Right lobe of liver (tissue), 4 donors: ENCODE measurements around the gene GNG4.

Experiments
- CTCF ChIP-seq, 4 donors: fragments of 200-600 bp in 3 of 4; fragments of 450-650 bp in 1 of 4; IDR thresholded peaks; one replicate each; pipeline versions ENCODE4 v1.5.1 to v1.8.0; 2016 to 2022; ENCODE audit warnings: antibody characterized with exemption in 4 of 4, mild to moderate bottlenecking in 2 of 4
- POLR2A ChIP-seq: fragments of 450-650 bp; IDR thresholded peaks from one replicate; pipeline ENCODE4 v1.6.1; 2017; ENCODE audit warnings: antibody characterized with exemption, mild to moderate bottlenecking
- donor health status: DM: no; HTN: no; CAD: no.
- donor health status: DM: no; HTN: no; CAD: no.
- donor health status: DM: no; HTN: yes; CAD: no.

DNA sequence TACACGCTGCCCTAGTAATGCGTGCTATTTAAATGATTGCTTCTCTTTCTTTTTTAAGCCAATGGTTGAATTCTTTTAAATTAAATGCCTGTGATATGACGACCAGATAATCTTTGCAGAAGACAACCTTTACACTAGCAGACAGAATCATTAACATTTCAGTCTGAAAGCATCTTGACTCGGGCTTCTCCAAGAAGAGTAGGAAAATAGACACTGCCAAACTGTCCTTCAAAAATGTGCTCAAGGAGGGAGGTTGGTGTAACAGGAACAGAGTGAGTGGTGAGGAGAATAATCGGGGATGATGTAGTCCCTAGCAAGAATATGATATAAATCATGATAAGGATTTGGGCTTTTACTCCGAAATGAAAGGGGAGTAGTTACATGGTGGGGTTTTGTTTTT lies 138.8 kb downstream of the GNG4 start:
- TF ChIP-seq CTCF (IDR thresholded peaks at IDR 0.05) = no peak
- no peak for TF ChIP-seq POLR2A
